GM06990 (cell line): ENCODE data around the gene LSM7.
A peak's percentile ranks its signal among the peaks of the same experiment; 100 is the strongest.

Experiments
- DNase-seq: peaks from one replicate; pipeline ENCODE4 v3.0.0-alpha.2; 2011; ENCODE audit not compliant: insufficient read length; ENCODE audit errors: extremely low read depth
- H3K27me3 ChIP-seq: replicated peaks from 2 replicates; pipeline ENCODE4 v1.6.0; 2011; ENCODE audit warnings: low read length; ENCODE audit not compliant: control insufficient read depth, insufficient read depth
- H3K36me3 ChIP-seq: 2 replicates; pipeline ENCODE4 v1.5.1; 2011; ENCODE audit warnings: low read length; ENCODE audit not compliant: control insufficient read depth, insufficient read depth
- H3K4me3 ChIP-seq: replicated peaks from 2 replicates; pipeline ENCODE4 v1.5.1; 2011; ENCODE audit warnings: low read depth, mild to moderate bottlenecking, control low read depth, low read length
- TF ChIP-seq, protein P1 (sequence below): IDR thresholded peaks from 2 replicates; pipeline ENCODE4 v1.5.1; 2011; ENCODE audit warnings: low read length, control low read depth, mild to moderate bottlenecking, inconsistent platforms; ENCODE audit not compliant: insufficient read depth, poor library complexity, severe bottlenecking

LSM7 gene

DNA sequence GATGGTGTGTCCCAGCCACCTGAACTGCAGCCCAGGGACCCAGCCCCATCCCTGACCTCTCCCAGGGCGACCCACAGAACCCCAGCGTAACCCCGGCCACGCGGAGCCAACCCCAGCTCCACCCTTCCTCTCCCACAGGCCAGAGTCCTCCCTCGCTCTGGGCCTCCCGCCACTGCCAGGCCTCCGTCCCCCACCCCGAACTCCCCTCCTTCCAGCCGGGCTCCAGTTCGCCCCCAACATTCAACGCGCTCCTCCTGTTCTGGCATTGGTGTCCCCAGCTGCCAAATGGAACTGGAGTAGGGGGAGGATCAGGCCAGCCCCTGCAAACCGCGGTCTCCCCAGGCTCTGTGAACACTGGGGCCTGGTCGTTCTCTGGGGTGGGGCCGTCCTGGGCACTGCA is 27.9 kb downstream of the LSM7 start:
- no peaks in the 10 kb centered on the region; the same call in 1 of the 2 replicates for H3K27me3 ChIP-seq
- no peaks in the 10 kb centered on the region for H3K36me3 ChIP-seq
- no peak for DNase-seq
- H3K4me3 ChIP-seq, result no peak overlapping the region
- TF ChIP-seq, protein P1, sequence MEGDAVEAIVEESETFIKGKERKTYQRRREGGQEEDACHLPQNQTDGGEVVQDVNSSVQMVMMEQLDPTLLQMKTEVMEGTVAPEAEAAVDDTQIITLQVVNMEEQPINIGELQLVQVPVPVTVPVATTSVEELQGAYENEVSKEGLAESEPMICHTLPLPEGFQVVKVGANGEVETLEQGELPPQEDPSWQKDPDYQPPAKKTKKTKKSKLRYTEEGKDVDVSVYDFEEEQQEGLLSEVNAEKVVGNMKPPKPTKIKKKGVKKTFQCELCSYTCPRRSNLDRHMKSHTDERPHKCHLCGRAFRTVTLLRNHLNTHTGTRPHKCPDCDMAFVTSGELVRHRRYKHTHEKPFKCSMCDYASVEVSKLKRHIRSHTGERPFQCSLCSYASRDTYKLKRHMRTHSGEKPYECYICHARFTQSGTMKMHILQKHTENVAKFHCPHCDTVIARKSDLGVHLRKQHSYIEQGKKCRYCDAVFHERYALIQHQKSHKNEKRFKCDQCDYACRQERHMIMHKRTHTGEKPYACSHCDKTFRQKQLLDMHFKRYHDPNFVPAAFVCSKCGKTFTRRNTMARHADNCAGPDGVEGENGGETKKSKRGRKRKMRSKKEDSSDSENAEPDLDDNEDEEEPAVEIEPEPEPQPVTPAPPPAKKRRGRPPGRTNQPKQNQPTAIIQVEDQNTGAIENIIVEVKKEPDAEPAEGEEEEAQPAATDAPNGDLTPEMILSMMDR, result no peak

DNA sequence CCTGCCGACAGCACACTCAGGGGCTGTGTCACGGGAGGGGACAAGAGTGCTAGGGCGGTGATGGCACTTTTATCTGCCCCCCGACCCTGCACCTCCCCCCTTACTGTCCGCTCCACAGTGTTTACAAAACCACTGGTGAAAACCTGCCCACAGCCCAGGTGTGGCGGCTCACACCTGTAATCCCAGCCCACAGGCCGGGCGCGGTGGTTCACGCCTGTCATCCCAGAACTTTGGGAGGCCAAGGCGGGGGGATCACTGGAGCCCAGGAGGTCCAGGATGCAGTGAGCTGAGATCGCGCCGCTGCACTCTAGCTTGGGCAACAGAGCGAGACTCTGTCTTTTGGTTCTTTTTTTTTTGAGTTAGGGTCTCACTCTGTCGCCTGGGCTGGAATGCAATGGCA is 32.2 kb downstream of the LSM7 start:
- DNase-seq, result no peak
- Histone ChIP-seq H3K27me3 (no peaks in the 10 kb centered on the region; the same call in 1 of the 2 replicates), H3K36me3 (no peaks in the 10 kb centered on the region; the same call in 1 of the 2 replicates), H3K4me3 (no peak overlapping the region)
- TF ChIP-seq, protein P1, result no peak

DNA sequence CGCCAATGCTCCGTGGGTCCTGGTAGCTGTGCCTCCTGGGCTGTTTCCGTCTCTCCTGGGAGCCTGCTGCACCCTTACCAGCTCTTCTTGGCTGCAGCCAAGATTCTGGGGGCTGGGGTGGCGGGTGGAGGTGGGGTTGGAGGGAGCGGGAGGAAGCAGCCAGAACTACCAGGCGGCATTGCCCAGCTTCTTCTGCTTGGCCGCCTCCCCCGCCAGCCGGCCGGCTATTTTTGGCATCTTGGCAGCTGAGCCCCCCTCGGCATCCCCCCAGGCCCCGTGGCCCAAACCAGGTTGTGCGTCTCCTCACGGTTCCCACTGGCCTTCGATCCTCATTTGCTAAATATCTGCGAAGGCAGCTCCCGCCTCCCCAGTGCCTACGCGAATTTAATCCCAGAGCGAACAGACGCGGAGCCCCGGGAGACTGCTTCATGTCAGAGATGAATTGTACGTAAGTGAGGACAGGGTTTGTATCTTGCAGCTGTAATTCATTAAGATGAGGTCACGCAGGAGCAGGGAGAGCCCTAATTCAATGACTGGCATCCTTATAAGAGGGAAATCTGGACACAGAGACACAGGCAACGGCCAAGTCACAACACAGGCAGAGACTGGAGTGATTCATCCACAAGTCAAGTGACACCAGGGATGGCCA is 33.6 kb downstream of the LSM7 start:
- Histone ChIP-seq H3K36me3 (no peaks in the 10 kb centered on the region; the same call in 1 of the 2 replicates), H3K27me3 (no peaks in the 10 kb centered on the region), H3K4me3 (no peak overlapping the region)
- no peak for DNase-seq
- TF ChIP-seq, protein P1, result no peak

DNA sequence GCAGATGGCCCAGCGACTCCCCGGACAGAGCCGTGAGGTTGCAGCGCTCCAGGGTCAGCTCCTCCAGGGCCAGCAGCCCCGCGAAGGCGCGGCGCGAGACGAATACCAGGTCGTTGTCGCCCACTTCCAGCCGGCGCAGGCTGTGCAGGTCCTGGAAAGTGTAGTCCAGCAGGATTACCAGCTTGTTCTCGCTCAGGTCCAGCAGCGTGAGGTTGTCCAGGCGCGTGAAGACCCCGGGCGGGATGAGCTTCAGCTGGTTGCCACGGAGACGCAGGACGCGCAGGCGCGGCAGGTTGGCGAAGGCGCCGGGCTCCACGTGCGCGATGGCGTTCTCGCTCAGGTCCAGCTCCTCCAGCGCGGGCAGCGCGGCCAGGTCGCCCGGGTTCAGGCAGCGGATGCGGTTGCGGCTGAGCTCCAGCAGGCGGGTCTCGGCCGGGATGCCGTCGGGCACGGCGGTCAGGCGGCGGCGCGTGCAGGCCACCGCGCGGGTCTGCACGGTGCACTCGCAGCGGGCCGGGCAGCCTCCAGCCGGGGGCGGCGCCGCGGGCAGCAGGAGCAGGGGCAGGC is 37.1 kb downstream of the LSM7 start:
- peak overlapping the region; percentile 64 for H3K4me3 ChIP-seq
- TF ChIP-seq, protein P1, result no peak
- DNase-seq, result no peak
- no peaks in the 10 kb centered on the region for H3K27me3 ChIP-seq
- no peaks in the 10 kb centered on the region; the same call in 1 of the 2 replicates for H3K36me3 ChIP-seq

DNA sequence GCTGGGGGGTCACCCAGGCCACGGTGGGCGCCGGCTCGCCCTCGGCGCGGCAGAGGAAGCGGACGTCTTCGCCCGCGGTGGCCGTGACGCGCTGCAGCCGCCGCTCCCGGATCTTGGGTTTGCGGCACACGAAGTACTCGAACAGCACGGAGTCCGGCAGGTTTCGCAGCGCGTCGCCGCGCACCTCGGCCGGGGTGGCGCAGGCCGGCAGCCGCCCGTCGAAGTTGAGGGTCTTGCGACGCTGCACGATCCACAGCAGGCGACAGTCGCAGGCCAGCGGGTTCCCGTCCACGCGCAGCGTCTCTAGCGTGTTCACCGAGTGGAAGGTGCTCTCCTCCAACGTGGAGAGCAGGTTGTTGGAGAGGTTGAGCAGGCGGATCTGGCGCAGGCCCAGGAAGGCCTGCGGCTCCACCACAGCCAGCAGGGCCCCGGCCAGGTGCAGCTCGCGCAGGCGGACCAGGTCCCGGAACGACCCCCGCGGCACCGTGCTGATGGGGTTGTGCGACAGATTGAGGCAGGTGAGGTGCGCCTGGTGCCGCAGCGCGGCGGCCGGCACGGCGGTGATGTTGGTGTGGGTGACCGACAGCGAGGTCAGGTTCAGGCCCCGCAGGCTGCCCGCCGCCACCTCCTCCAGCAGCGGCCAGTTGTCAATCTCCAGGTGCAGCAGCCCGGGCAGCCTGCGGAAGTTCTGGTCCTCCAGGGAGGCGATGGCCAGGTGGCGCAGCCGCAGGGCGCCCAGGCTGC is 37.8 kb downstream of the LSM7 start:
- Histone ChIP-seq H3K27me3 (no peaks in the 10 kb centered on the region), H3K4me3 (peak overlapping the region; percentile 64), H3K36me3 (no peaks in the 10 kb centered on the region; the same call in 1 of the 2 replicates)
- DNase-seq, result peak; percentile 73
- TF ChIP-seq, protein P1, result no peak
